ENCODE measurements around the gene LYPD5. TPM values are rescaled to one million over a fixed set of nuclear protein-coding genes. Genes with fewer than 3 reads are reported as not detected.

The LYPD5 gene
- total RNA-seq, 3 donors from 2014 or later: 0.53 to 0.87 TPM; not detected in 1

Other genes starting within 250 kb of the LYPD5 start
- 10 to 100 TPM; 21.0 to 24.2 (median 23.1) TPM for gene XRCC1, start 226.9 kb downstream of the LYPD5 start, total RNA-seq
- gene PINLYP, start 226.6 kb downstream of the LYPD5 start, total RNA-seq: 1 to 10 TPM; 1.3 to 2.5 (median 2.2) TPM
- 10 to 100 TPM; 31.7 to 38.2 (median 33.5) TPM for gene IRGQ, start 206.3 kb downstream of the LYPD5 start, total RNA-seq
- 10 to 100 TPM; 16.6 to 22.3 (median 18.5) TPM for gene ZNF576, start 205.9 kb downstream of the LYPD5 start, total RNA-seq
- gene SRRM5, start 190.4 kb downstream of the LYPD5 start, total RNA-seq: under 1 TPM; 0.25 to 0.87 (median 0.30) TPM
- 10 to 100 TPM; 20.6 to 27.6 (median 25.5) TPM for gene ZNF428, start 182.8 kb downstream of the LYPD5 start, total RNA-seq
- gene CADM4, start 162.6 kb downstream of the LYPD5 start, total RNA-seq: under 1 TPM; 0.40 to 0.63 (median 0.42) TPM
- gene PLAUR, start 132.3 kb downstream of the LYPD5 start, total RNA-seq: 1 to 10 TPM; 3.3 to 5.2 (median 4.7) TPM
- not detected for gene IRGC, start 86.4 kb downstream of the LYPD5 start, total RNA-seq
- gene SMG9, start 47.5 kb downstream of the LYPD5 start, total RNA-seq: 100 to 1,000 TPM; 102 to 114 (median 109) TPM
- 100 to 1,000 TPM in 1 of 3 donors, 10 to 100 TPM in 2; 90.6 to 123 (median 94.7) TPM for gene KCNN4, start 21.5 kb downstream of the LYPD5 start, total RNA-seq
- 1 to 10 TPM; 2.7 to 3.2 (median 3.0) TPM for gene ZNF283, start 24.9 kb upstream of the LYPD5 start, total RNA-seq
- under 1 TPM; 0.22 to 0.51 (median 0.34) TPM for gene ZNF404, start 81.5 kb upstream of the LYPD5 start, total RNA-seq
- 1 to 10 TPM; 5.4 to 7.2 (median 5.7) TPM for gene ZNF45, start 132.8 kb upstream of the LYPD5 start, total RNA-seq
- gene ZNF221, start 148.8 kb upstream of the LYPD5 start, total RNA-seq: under 1 TPM; 0.28 to 0.95 (median 0.63) TPM
- 1 to 10 TPM; 2.4 to 4.2 (median 3.7) TPM for gene ZNF155, start 181.7 kb upstream of the LYPD5 start, total RNA-seq
- 1 to 10 TPM; 1.1 to 1.9 (median 1.8) TPM for gene ZNF230, start 200.5 kb upstream of the LYPD5 start, total RNA-seq
- gene ZNF222, start 222.9 kb upstream of the LYPD5 start, total RNA-seq: 1 to 10 TPM in 1 of 3 donors, under 1 TPM in 2; 0.40 to 1.4 (median 0.87) TPM
- gene ZNF223, start 249.6 kb upstream of the LYPD5 start, total RNA-seq: 1 to 10 TPM in 1 of 3 donors, under 1 TPM in 2; 0.50 to 1.1 (median 0.71) TPM

All from activated T-cell treated with anti-CD3 and anti-CD28 coated beads, Interleukin-2, amount 50 U/mL, for 4 hours (primary cell).